ENCODE data around the gene RBP2.

DNA sequence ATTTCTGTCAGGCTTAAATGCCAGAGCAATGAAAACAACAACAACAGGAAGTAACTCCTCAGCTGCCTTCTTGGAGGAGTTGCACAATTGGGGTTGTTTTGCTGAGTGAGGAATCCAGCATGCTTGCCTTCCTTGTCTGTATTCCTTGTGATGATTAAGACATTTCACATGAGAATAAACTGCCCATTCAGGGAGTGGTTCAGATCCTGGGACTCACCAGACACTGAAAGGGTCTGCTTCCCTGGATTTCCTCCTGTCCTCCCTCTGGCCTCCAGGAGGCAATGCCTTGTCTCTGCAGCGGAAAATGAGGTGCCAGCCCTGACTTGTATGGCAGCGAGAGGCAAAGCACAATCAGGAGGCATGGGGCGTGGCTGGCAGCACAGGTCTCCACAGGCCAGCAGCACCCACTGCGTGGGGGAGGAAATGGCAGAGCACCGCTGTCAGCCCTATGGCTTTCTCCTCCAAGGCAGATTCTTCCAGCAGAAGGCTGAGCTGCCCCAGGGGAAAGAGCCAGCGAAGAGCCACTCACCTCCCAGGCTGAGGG, 41.5 kb downstream of the RBP2 start:
- TF ChIP-seq, protein P1, sequence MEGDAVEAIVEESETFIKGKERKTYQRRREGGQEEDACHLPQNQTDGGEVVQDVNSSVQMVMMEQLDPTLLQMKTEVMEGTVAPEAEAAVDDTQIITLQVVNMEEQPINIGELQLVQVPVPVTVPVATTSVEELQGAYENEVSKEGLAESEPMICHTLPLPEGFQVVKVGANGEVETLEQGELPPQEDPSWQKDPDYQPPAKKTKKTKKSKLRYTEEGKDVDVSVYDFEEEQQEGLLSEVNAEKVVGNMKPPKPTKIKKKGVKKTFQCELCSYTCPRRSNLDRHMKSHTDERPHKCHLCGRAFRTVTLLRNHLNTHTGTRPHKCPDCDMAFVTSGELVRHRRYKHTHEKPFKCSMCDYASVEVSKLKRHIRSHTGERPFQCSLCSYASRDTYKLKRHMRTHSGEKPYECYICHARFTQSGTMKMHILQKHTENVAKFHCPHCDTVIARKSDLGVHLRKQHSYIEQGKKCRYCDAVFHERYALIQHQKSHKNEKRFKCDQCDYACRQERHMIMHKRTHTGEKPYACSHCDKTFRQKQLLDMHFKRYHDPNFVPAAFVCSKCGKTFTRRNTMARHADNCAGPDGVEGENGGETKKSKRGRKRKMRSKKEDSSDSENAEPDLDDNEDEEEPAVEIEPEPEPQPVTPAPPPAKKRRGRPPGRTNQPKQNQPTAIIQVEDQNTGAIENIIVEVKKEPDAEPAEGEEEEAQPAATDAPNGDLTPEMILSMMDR (IDR thresholded peaks at IDR 0.05) = no peak
- TF ChIP-seq EP300 (IDR thresholded peaks at IDR 0.05; ENCODE audit: low read depth) (no peak), POLR2A (IDR thresholded peaks at IDR 0.05) (no peak), POLR2AphosphoS5 (IDR thresholded peaks at IDR 0.05) (no peak)
